NCI-H1105 (cell line): ENCODE measurements around the gene NEURL4.

Experiments
- DNase-seq: peaks from one replicate; lab custom pipeline; 2025; lab: John Stamatoyannopoulos, UW

NEURL4 gene

GRCh38 chr17:7279448-7279847 lies 49.7 kb downstream of the NEURL4 start:
- DNase-seq: no peak

GRCh38 chr17:7266784-7267183 lies 62.4 kb downstream of the NEURL4 start:
- DNase-seq: no peak
